NCI-H2227 treated with DMSO at 0.1 percent for 48 hours (cell line): Measurements from ENCODE around the gene STARD8.
"Not testable (repeated sequence)": the region's sequence is repeated elsewhere in the genome, so short reads cannot be mapped to it uniquely, and the experiment has no call there.

Source experiments
- DNase-seq: peaks from one replicate; lab custom pipeline; 2025; lab: John Stamatoyannopoulos, UW

The STARD8 gene

GRCh38 chrX:68647156-68647957 is at the start of gene STARD8:
TSS of gene STARD8 (plus strand) at chrX:68647666. CDS start at chrX:68647883, 217 bp downstream.
- DNase-seq: peak; percentile 15

GRCh38 chrX:68598841-68599240 is 48.6 kb upstream of the STARD8 start:
- DNase-seq: no peak

- no peak for DNase-seq
Observed at GRCh38 chrX:68599256-68600152, 48.0 kb upstream of the STARD8 start.

- not testable (repeated sequence) for DNase-seq
Observed at GRCh38 chrX:68604216-68604615, 43.2 kb upstream of the STARD8 start.

- not testable (repeated sequence) for DNase-seq
Observed at GRCh38 chrX:68614733-68615132, 32.7 kb upstream of the STARD8 start.

- no peak for DNase-seq
Observed at GRCh38 chrX:68627986-68628385, 19.5 kb upstream of the STARD8 start.

- DNase-seq: not testable (repeated sequence)
Observed at GRCh38 chrX:68629936-68630335, 17.5 kb upstream of the STARD8 start.

GRCh38 chrX:68631336-68631735 is 16.1 kb upstream of the STARD8 start:
- DNase-seq: no peak

GRCh38 chrX:68632491-68632890 is 15.0 kb upstream of the STARD8 start:
- no peak for DNase-seq

- no peak for DNase-seq
Observed at GRCh38 chrX:68633981-68634380, 13.5 kb upstream of the STARD8 start.

GRCh38 chrX:68634649-68635227 is 12.7 kb upstream of the STARD8 start:
- no peak for DNase-seq

GRCh38 chrX:68640661-68641060 is 6.8 kb upstream of the STARD8 start:
- DNase-seq: no peak

GRCh38 chrX:68644861-68645260 is 2.6 kb upstream of the STARD8 start:
- DNase-seq: no peak

GRCh38 chrX:68646421-68646820 is 1.0 kb upstream of the STARD8 start:
- DNase-seq: no peak

GRCh38 chrX:68648960-68649359 is 1.5 kb downstream of the STARD8 start:
- DNase-seq: no peak

GRCh38 chrX:68650491-68650890 is 3.0 kb downstream of the STARD8 start:
- DNase-seq: no peak

- no peak for DNase-seq
Observed at GRCh38 chrX:68651110-68651509, 3.6 kb downstream of the STARD8 start.

GRCh38 chrX:68652326-68653170 is 5.1 kb downstream of the STARD8 start:
- DNase-seq: no peak

GRCh38 chrX:68654693-68655092 is 7.2 kb downstream of the STARD8 start:
- DNase-seq: no peak

GRCh38 chrX:68656473-68656872 is 9.0 kb downstream of the STARD8 start:
- DNase-seq: not testable (repeated sequence)

GRCh38 chrX:68658530-68658929 is 11.1 kb downstream of the STARD8 start:
- no peak for DNase-seq

- no peak for DNase-seq
Observed at GRCh38 chrX:68659385-68659784, 11.9 kb downstream of the STARD8 start.
